CD8-positive, alpha-beta memory T cell (primary cell): ENCODE results near the gene RAB11B. TPM values are rescaled to one million over a fixed set of nuclear protein-coding genes. Genes with fewer than 3 reads are reported as not detected.
"Not testable (repeated sequence)": the region's sequence is repeated elsewhere in the genome, so short reads cannot be mapped to it uniquely, and the experiment has no call there.

Source experiments
- CTCF ChIA-PET: fragments of 350-600 bp; sonication (Branson Sonifier 250); formaldehyde crosslinking; loops from one replicate; lab custom pipeline; 2021; ENCODE audit warnings: antibody characterized with exemption; lab: Charles Lee
- POLR2A ChIA-PET: fragments of 350-600 bp; sonication (Branson Sonifier 250); formaldehyde crosslinking; loops from one replicate; lab custom pipeline; 2021; ENCODE audit warnings: antibody characterized with exemption; lab: Charles Lee
- DNase-seq, 5 donors: peaks; one replicate each; pipeline versions ENCODE4 v3.0.0 to v3.0.0-alpha.2; 2020 to 2022; ENCODE audit warnings: mixed read lengths in 1 of 5
- H3K27ac ChIP-seq: one replicate; pipeline ENCODE4 v1.7.0; 2013; ENCODE audit warnings: low read depth, mild to moderate bottlenecking, low read length, moderate library complexity
- H3K27me3 ChIP-seq: 2 replicates; pipeline ENCODE4 v1.7.0; 2013; ENCODE audit warnings: low read length, mild to moderate bottlenecking; ENCODE audit not compliant: insufficient read depth, poor library complexity, severe bottlenecking
- H3K36me3 ChIP-seq: 2 replicates; pipeline ENCODE4 v1.7.0; 2013; ENCODE audit warnings: mild to moderate bottlenecking, low read length, moderate library complexity; ENCODE audit not compliant: insufficient read depth
- H3K4me1 ChIP-seq: 2 replicates; pipeline ENCODE4 v1.7.0; 2013; ENCODE audit warnings: mild to moderate bottlenecking, low read length, moderate library complexity; ENCODE audit not compliant: insufficient read depth
- H3K4me3 ChIP-seq: 2 replicates; pipeline ENCODE4 v1.7.0; 2013; ENCODE audit warnings: mild to moderate bottlenecking, low read length
- H3K9me3 ChIP-seq: 2 replicates; pipeline ENCODE4 v1.7.0; 2013; ENCODE audit warnings: mild to moderate bottlenecking, low read length
- H3K27ac Mint-ChIP-seq, 8 donors: one replicate each; pipeline ENCODE4 v1.8.0; 2020 to 2021; ENCODE audit warnings: mixed read lengths in 8 of 8, mild to moderate bottlenecking in 6 of 8, inconsistent platforms in 3 of 8, moderate library complexity in 3 of 8
- H3K27me3 Mint-ChIP-seq, 2 donors: one replicate each; pipeline ENCODE4 v1.8.0; 2020 to 2021; ENCODE audit warnings: mixed read lengths in 2 of 2, mild to moderate bottlenecking in 1 of 2, moderate library complexity in 1 of 2
- H3K36me3 Mint-ChIP-seq, 3 donors: one replicate each; pipeline ENCODE4 v1.8.0; 2020 to 2021; ENCODE audit warnings: mixed read lengths in 3 of 3, inconsistent platforms in 1 of 3, mild to moderate bottlenecking in 1 of 3
- H3K4me1 Mint-ChIP-seq, 3 donors: one replicate each; pipeline ENCODE4 v1.8.0; 2020 to 2021; ENCODE audit warnings: mixed read lengths in 3 of 3, inconsistent platforms in 1 of 3, mild to moderate bottlenecking in 1 of 3
- H3K4me3 Mint-ChIP-seq, 7 donors: one replicate each; pipeline ENCODE4 v1.8.0; 2020 to 2021; ENCODE audit warnings: mixed read lengths in 7 of 7, mild to moderate bottlenecking in 6 of 7, moderate library complexity in 4 of 7, inconsistent platforms in 2 of 7
- H3K9me3 Mint-ChIP-seq, 5 donors: one replicate each; pipeline ENCODE4 v1.8.0; 2020 to 2022; ENCODE audit warnings: mixed read lengths in 5 of 5, mild to moderate bottlenecking in 3 of 5, moderate library complexity in 2 of 5, inconsistent platforms in 1 of 5
- polyA plus RNA-seq: library from polyadenylated mRNA; unstranded; fragments of 300-500 nt; fragmentation: Illumina TruSeq; gene quantifications from one replicate; pipeline ENCODE4 v1.2.3, GENCODE V29; 2021
- total RNA-seq, 2 experiments: library from RNA; stranded (reverse); gene quantifications; one replicate each; pipeline ENCODE4 v1.2.3, GENCODE V29; 2021

The RAB11B gene
- total and polyA plus RNA-seq, 3 experiments from 2014 or later = 61.7 to 87.4 (median 69.7) TPM

GRCh38 chr19:8398311-8398771, 8.2 kb downstream of the RAB11B start:
- H3K36me3 Mint-ChIP-seq = peaks cover 0 to 50% (median 0%) of the 10 kb centered on the region in 3 donors

GRCh38 chr19:8399681-8400188, 9.6 kb downstream of the RAB11B start:
- ChIA-PET CTCF (interaction anchor here (3.0 kb wide), 1 partner anchor 46 kb away, joined by 16 read pairs; no protein-coding TSS in a partner anchor), POLR2A (interaction anchor here (0.5 kb wide), 1 partner anchor 182 kb away, joined by 5 read pairs; no protein-coding TSS in a partner anchor)
- peaks cover 5% of the 10 kb centered on the region for H3K36me3 ChIP-seq
- Mint-ChIP-seq H3K36me3 (peaks cover 0 to 55% (median 2%) of the 10 kb centered on the region in 3 donors), H3K4me3 (no peak overlapping the region), H3K27ac (no peak overlapping the region), H3K4me1 (peaks cover 18 to 33% (median 21%) of the 10 kb centered on the region in 3 donors), H3K9me3 (no peaks in the 10 kb centered on the region), H3K27me3 (no peaks in the 10 kb centered on the region)
- no peaks in the 10 kb centered on the region for H3K27me3 ChIP-seq
- no peak overlapping the region for H3K4me3 ChIP-seq
- no peaks in the 10 kb centered on the region for H3K9me3 ChIP-seq
- H3K4me1 ChIP-seq = peaks cover 8% of the 10 kb centered on the region
- no peak overlapping the region for H3K27ac ChIP-seq
- no peak for DNase-seq

More at GRCh38 chr19:8398311-8398771, 8.2 kb downstream of the RAB11B start:
- no peak for DNase-seq
- no peak overlapping the region for H3K27ac ChIP-seq
- H3K27me3 ChIP-seq = no peaks in the 10 kb centered on the region
- Mint-ChIP-seq H3K4me3 (peak overlapping the region in 1 of 7 donors; percentile 18), H3K4me1 (peaks cover 19 to 46% (median 21%) of the 10 kb centered on the region in 3 donors), H3K27me3 (no peaks in the 10 kb centered on the region), H3K27ac (peak overlapping the region in 2 of 8 donors; percentile 36 to 75), H3K9me3 (no peaks in the 10 kb centered on the region)
- POLR2A ChIA-PET = interaction anchor here (0.5 kb wide), 1 partner anchor 35 kb away, joined by 4 read pairs; no protein-coding TSS in a partner anchor
- H3K4me1 ChIP-seq = peaks cover 8% of the 10 kb centered on the region
- H3K9me3 ChIP-seq = no peaks in the 10 kb centered on the region
- no peak overlapping the region for H3K4me3 ChIP-seq
- CTCF ChIA-PET = interaction anchor here (1.1 to 3.0 kb wide), 4 partner anchors 11 to 45 kb away, joined by 3 to 16 read pairs (median 6); partner anchors contain the start of gene MARCHF2
- H3K36me3 ChIP-seq = peaks cover 4% of the 10 kb centered on the region

- Mint-ChIP-seq H3K27ac (peak overlapping the region in 1 of 8 donors; percentile 61), H3K4me1 (peaks cover 5 to 14% (median 5%) of the 10 kb centered on the region in 3 donors), H3K4me3 (no peak overlapping the region), H3K9me3 (no peaks in the 10 kb centered on the region), H3K36me3 (peaks cover 0 to 60% (median 2%) of the 10 kb centered on the region in 3 donors), H3K27me3 (no peaks in the 10 kb centered on the region)
- POLR2A ChIA-PET = no interaction called here
- no peak for DNase-seq
- CTCF ChIA-PET = no interaction called here
- H3K36me3 ChIP-seq = peaks cover 9% of the 10 kb centered on the region
- no peak overlapping the region for H3K4me3 ChIP-seq
- H3K27ac ChIP-seq = no peak overlapping the region
- H3K9me3 ChIP-seq = no peaks in the 10 kb centered on the region
- no peaks in the 10 kb centered on the region for H3K27me3 ChIP-seq
- H3K4me1 ChIP-seq = peaks cover 5% of the 10 kb centered on the region
Measured at GRCh38 chr19:8401981-8402411, 11.8 kb downstream of the RAB11B start.

GRCh38 chr19:8403098-8403819, 13.1 kb downstream of the RAB11B start:
- Histone ChIP-seq H3K4me3 (no peak overlapping the region), H3K36me3 (peaks cover 9% of the 10 kb centered on the region), H3K4me1 (no peaks in the 10 kb centered on the region), H3K9me3 (no peaks in the 10 kb centered on the region), H3K27me3 (no peaks in the 10 kb centered on the region), H3K27ac (no peak overlapping the region)
- H3K4me1 Mint-ChIP-seq = peaks cover 0 to 4% (median 0%) of the 10 kb centered on the region in 3 donors
- no peak for DNase-seq
- H3K27ac Mint-ChIP-seq = no peak overlapping the region
- POLR2A ChIA-PET = no interaction called here
- H3K27me3 Mint-ChIP-seq = no peaks in the 10 kb centered on the region
- H3K9me3 Mint-ChIP-seq = no peaks in the 10 kb centered on the region
- H3K36me3 Mint-ChIP-seq = peaks cover 0 to 55% (median 2%) of the 10 kb centered on the region in 3 donors
- CTCF ChIA-PET = no interaction called here
- H3K4me3 Mint-ChIP-seq = no peak overlapping the region

GRCh38 chr19:8403820-8404109, 13.6 kb downstream of the RAB11B start:
- no peak overlapping the region for H3K4me3 ChIP-seq
- no peaks in the 10 kb centered on the region for H3K9me3 Mint-ChIP-seq
- H3K36me3 Mint-ChIP-seq = peaks cover 0 to 55% (median 2%) of the 10 kb centered on the region in 3 donors
- no peaks in the 10 kb centered on the region for H3K4me1 ChIP-seq
- peaks cover 9% of the 10 kb centered on the region for H3K36me3 ChIP-seq
- H3K27me3 ChIP-seq = no peaks in the 10 kb centered on the region
- H3K27ac ChIP-seq = no peak overlapping the region
- no peak overlapping the region for H3K4me3 Mint-ChIP-seq
- no peaks in the 10 kb centered on the region for H3K27me3 Mint-ChIP-seq
- no peak for DNase-seq
- H3K4me1 Mint-ChIP-seq = no peaks in the 10 kb centered on the region
- no peaks in the 10 kb centered on the region for H3K9me3 ChIP-seq
- POLR2A ChIA-PET = no interaction called here
- CTCF ChIA-PET = no interaction called here
- no peak overlapping the region for H3K27ac Mint-ChIP-seq

GRCh38 chr19:8404391-8405151, 14.4 kb downstream of the RAB11B start:
- Mint-ChIP-seq H3K27me3 (no peaks in the 10 kb centered on the region), H3K4me3 (no peak overlapping the region), H3K9me3 (no peaks in the 10 kb centered on the region), H3K27ac (peak overlapping the region in 2 of 8 donors; percentile 50 to 63), H3K36me3 (peaks cover 0 to 51% (median 2%) of the 10 kb centered on the region in 3 donors), H3K4me1 (no peaks in the 10 kb centered on the region)
- Histone ChIP-seq H3K9me3 (no peaks in the 10 kb centered on the region), H3K27me3 (no peaks in the 10 kb centered on the region), H3K4me3 (no peak overlapping the region), H3K27ac (no peak overlapping the region), H3K4me1 (no peaks in the 10 kb centered on the region), H3K36me3 (peaks cover 9% of the 10 kb centered on the region)
- CTCF ChIA-PET = interaction anchor here (1.1 to 1.4 kb wide), 3 partner anchors 47 to 289 kb away, joined by 3 read pairs; no protein-coding TSS in a partner anchor
- POLR2A ChIA-PET = no interaction called here
- no peak for DNase-seq

- H3K4me1 ChIP-seq, H3K9me3 ChIP-seq, H3K27me3 ChIP-seq, H3K36me3 ChIP-seq, H3K4me3 Mint-ChIP-seq, H3K9me3 Mint-ChIP-seq, H3K27ac ChIP-seq, H3K4me3 ChIP-seq, H3K36me3 Mint-ChIP-seq, H3K27ac Mint-ChIP-seq, DNase-seq, H3K27me3 Mint-ChIP-seq: not testable (repeated sequence)
- ChIA-PET POLR2A (interaction anchor here (0.7 kb wide), 1 partner anchor 158 kb away, joined by 6 read pairs; no protein-coding TSS in a partner anchor), CTCF (interaction anchor here (7.4 kb wide), 1 partner anchor 171 kb away, joined by 113 read pairs; the partner anchor contains the start of gene MYO1F)
- H3K4me1 Mint-ChIP-seq = peaks cover 8 to 17% (median 13%) of the 10 kb centered on the region in 3 donors
Measured at GRCh38 chr19:8410718-8411117, 20.6 kb downstream of the RAB11B start.
